ENCODE measurements around the gene RIT2.
A peak's percentile ranks its signal among the peaks of the same experiment; 100 is the strongest.
"Not testable (repeated sequence)": the region's sequence is repeated elsewhere in the genome, so short reads cannot be mapped to it uniquely, and the experiment has no call there.

The RIT2 gene

DNA sequence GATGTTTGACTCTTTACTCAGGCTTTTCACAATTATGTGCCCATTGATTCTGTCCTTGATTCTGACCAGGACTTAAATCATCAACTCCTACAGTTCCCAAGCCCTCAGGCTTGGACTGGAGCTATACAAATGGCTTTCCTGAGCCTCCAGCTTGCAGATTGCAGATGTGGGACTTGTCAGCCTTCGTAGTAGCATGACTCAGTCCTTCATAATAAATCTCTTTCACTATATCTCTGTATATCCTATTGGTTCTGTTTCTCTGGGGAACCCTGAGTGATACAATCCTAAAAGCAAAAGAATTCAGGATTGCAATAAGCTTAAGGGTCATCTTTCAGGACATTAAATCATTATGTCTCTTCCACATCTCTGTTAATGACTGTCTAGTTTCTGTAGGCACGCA lies 356.6 kb downstream of the RIT2 start:
- DNase-seq (ENCODE audit: low read depth), result no peak

DNA sequence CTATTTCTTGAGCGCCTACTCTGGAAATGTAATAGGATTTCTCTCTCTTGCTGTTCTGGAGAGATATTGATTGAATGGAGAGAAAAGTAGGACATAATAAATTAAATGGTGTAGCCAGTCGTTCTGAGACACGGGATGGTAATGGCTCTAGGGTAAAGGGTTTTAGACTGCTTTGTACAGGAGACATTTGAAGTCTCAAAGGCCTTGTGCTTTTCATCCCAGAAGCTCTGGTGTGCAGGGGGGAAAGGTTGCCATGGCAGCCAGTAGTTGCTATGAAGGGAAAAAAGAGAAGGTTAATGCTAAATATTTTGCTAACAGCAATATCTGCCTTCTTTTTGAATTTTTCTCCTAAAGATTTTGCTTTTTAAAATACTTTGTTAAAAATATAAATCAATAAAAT lies 359.3 kb downstream of the RIT2 start:
- no peak for DNase-seq (ENCODE audit: low read depth)

DNA sequence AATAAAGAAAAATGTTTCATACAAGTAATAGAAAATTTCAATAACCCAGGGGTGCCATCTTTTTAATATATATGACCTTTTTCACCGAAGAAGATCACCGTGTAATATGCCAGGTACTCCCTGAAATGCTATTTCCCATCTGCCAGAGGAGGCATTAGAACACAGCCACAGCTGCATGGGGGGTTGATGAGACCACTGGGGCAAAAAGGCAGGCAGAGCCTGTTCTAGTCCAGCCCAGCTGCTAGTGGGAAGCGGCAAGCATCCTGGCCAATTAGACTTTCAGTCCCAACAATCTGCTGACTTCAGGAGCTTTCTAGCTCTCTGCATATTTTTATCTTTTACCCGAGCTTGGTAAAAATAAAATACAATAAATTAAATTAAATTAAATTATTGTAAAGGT lies 362.6 kb downstream of the RIT2 start:
- DNase-seq (ENCODE audit: low read depth), result no peak

DNA sequence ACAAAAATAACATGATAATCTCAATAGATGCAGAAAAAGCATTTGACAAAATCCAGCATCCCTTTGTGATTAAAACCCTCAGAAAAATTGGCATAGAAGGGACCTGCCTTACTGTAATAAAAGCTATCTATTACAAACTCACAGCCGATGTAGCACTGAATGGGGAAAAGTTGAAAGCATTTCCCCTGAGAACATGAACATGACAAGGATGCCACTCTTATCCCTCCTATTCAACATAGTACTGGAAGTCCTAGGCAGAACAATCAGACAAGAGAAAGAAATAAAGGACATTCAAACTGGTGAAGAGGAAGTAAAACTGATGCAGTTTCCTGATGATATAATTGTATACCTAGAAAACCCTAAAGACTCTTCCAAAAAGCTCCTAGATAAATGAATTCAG lies 368.7 kb downstream of the RIT2 start:
- no peak for DNase-seq (ENCODE audit: low read depth)

DNA sequence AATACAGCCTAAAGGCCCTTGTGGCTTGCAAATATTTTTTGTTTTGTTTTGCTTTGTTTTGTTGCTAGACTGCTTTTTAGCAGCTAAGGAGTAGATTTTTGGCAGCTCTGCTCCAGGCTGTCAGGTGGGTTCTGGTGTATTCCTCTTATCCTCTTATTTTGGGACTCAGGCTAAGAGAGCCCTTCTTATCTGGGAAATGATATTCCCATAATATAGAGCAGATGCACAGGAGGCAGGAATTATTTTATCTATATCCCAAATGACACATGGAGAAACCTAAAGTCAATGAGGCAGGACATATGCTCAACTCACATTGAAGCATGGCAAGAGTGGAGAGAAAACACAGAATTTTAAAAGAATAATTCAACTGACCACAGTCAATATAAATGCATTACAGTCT lies 369.6 kb downstream of the RIT2 start:
- no peak for DNase-seq (ENCODE audit: low read depth)

DNA sequence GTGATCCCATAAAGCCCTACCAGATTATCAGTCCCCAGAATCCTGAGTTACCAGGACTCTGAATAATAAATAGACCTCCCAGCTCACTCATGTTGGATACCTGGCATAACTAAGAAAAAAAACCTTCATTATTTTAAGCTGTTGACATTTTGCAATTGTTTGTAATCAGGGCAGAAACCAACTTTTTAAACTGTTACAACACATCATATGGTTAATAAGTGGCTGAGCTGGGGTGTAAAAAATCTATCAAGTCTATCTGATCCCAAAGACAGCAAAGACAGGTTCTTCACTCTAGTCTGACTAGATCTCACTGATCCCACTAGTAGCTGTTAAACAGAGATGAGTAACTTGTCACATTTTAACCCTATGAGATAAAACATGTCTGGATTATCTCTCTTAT lies 370.3 kb downstream of the RIT2 start:
- DNase-seq (ENCODE audit: low read depth), result no peak

DNA sequence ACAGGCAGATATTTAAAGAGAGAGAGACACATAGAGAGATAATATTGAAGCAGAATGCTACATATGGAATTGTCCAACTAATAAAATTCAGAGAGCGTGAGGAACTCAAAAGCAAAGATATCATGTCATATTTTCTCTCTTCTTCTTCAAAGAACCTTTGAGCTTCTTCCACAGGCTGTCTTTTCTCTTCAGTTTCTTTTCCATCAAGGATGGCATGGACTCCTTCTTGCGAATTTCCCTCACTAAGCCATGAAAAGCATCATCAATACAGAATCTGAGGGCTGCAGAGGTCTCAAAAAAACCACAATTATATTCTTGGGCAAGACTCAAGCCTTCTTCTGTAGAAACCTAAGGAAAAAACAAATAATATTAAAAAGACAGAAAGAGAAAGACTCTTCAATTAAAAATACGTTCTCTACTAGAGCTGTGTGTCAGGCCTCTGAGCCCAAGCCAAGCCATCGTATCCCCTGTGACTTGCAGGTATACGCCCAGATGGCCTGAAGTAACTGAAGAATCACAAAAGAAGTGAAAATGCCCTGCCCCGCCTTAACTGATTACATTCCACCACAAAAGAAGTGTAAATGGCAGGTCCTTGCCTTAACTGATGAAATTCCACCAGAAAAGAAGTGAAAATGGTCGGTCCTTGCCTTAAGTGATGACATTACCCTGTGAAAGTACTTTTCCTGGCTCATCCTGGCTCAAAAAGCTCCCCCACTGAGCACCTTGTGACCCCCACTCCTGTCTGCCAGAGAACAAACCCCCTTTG lies 371.9 kb downstream of the RIT2 start:
- DNase-seq (ENCODE audit: low read depth), result no peak

DNA sequence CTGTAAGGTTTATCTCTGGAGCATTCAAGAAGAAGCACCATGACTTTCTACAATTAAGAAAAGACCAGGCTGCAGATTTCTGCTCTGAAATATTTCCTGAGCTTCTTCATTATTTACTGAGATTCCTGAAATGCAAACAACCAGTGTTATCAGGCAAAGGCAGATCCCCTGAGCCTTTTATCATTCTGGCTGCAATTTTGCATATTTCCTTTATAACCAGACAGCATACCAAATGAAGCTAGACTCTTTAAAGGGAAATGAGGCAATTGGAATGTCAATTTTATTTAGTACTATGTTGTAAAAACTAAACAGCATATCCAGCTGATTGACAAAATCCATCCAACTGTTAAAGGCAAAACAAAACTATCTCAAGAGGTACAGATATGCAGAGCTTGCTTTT lies 372.5 kb downstream of the RIT2 start:
- peak; percentile 0 for DNase-seq (ENCODE audit: low read depth)

DNA sequence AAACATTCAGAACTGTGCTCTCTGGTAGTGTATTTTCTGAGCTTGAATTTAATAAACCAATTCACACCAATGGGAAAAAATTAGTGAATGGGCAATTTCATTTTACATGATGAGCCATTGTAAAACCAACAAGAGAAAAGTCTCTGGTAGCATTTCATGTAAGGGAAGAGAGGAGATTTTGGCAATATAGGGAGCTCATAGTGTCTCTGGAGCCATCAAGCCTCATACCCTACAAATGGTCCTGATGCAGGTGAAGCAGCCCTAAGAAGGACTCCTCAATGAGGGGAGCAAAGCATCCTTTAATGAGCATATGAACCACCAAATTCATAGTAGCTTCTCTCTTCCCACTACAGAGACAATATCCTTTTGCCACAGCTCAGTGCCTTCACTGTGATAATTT lies 373.0 kb downstream of the RIT2 start:
- DNase-seq (ENCODE audit: low read depth), result no peak

DNA sequence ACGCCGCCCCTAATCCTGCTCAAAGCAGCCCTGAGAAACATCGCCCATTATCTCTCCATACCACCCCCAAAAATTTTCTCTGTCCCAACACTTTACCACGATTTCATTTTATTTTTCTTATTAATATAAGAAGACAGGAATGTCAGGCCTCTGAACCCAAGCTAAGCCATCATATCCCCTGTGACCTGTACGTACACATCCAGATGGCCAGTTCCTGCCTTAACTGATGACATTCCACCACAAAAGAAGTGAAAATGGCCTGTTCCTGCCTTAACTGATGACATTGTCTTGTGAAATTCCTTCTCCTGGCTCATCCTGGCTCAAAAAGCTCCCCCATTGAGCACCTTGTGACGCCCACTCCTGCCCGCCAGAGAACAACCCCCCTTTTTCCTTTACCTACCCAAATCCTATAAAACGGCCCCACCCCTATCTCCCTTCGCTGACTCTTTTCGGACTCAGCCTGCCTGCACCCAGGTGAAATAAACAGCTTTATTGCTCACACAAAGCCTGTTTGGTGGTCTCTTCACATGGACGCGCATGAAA lies 373.6 kb downstream of the RIT2 start:
- not testable (repeated sequence) for DNase-seq (ENCODE audit: low read depth)

DNA sequence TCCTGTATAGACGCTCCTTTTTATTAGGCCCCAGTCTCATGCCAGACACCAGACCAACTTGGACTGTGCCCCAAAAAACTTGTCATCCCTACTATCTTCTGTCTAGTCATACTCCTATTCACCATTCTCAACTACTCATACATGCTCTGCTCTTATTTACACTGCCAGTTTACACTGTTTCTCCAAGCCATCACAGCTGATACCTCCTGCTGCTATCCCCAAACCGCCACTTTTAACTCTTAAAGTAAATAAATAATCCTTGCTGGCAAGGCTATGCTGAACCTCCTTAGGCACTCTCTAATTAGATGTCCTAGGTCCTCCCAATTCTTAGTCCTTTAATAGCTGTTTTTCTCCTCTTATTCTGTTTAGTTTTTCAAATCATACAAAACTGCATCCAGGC lies 374.2 kb downstream of the RIT2 start:
- DNase-seq (ENCODE audit: low read depth), result not testable (repeated sequence)

DNA sequence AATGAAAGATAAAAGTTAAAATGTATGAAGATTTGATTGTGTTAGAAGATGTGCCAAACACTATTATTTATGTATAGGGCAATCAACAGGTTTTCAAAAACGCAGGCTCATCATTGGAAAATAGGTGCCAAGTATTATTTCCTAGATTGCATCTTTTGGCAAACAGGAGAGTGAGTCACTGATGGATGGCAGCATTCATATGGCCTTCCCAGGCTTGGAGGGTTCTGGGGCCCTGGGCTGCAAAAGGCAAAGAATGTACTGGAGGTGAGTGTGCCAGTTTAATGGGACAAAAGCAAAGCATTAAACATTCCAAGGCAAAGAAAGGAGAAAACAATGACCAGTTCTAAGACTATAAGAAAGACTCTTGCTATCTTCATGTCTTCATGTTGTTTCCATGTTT lies 379.4 kb downstream of the RIT2 start:
- no peak for DNase-seq (ENCODE audit: low read depth)

DNA sequence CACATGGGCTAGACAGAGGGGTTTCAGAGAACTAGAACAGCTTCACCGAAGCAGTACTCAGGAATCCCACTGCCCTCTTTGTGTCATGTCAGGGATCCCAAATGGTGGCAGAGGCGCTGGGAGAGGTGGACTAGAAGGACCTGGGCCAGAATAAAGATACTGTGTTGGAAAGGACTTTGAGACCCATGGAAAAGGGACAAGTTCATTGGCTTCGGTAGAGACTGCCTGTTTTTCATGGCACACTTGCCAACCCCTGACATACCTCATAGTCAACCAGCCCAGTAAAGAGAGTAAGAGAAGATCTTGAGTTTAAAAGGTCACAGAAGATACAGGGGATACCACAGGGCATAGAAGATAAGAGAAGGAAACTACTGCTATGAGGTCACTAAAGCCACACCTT lies 381.0 kb downstream of the RIT2 start:
- no peak for DNase-seq (ENCODE audit: low read depth)

DNA sequence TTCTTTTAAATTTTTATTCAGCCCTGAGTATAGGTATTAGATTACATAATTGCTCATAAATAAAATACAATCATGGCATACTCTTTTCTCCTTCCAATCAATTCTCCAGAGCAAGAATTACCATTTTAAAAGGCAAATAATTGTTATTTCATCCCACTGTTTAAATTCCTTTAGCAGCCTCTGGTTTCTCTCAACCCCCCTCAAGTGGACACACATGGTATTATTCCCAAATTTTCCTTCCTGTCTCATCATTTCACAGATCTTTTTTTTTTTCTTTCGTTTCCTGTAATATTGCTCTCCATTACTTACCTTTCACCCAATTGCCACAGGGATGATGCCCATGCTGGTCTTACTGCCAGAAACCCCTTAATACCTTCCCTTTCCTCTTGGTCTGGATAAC lies 385.2 kb downstream of the RIT2 start:
- DNase-seq (ENCODE audit: low read depth), result peak; percentile 3

DNA sequence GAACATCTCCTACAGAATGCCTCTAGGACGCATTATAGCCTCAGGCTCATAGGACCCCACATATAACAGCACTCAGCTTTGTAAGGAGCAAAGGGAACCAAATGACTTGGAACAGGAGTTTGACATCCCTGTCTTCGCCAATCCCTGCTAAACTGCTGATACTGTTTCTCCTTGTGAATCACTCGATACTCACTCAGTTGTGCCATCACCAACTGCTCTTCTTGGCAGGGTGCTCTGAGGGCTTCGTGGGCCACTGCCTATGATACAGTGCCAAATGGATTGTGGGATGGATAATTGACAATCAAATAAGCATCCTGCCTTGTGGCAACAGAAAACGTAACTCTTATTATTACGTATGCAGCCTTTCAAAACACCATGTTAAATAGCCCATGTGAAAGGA lies 396.3 kb downstream of the RIT2 start:
- DNase-seq (ENCODE audit: low read depth), result no peak

DNA sequence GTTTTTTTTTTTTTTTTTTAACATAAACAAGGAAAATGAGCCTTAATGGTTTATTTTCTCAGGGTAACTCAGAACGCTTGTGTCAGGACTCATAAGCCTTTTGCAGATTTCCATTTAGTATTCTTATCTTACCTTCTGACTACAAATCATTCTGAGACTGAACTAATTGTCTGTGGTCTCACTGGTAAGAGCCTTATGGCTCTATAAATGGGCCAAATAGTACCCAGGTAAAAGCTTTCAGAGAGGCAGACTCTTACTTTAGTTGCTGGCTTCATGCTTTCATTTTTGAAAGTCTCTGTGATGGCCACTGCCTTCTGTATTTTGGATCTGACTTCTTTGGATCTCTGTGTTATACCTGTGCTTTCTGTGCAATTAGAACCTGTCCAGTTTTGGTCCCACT lies 403.4 kb downstream of the RIT2 start:
- DNase-seq (ENCODE audit: low read depth), result no peak

DNA sequence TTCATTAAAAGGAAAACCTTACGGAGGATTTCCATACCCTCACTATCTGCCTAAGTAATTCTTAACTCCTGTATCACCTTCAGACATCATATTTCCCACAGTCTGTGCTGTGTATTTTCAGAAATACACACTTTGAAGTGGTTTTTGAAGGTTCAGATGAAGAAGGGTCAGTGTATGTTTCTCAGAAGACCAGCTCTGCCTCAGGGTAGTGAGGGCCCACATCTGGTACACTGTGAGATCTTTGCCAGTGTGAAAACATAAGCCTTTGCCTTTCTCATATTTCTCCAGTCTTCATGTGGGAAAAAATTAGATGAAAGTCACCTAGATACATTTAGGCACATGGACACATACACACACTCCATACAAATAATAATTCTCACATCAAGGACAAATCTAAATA lies 408.4 kb downstream of the RIT2 start:
- DNase-seq (ENCODE audit: low read depth), result no peak

DNA sequence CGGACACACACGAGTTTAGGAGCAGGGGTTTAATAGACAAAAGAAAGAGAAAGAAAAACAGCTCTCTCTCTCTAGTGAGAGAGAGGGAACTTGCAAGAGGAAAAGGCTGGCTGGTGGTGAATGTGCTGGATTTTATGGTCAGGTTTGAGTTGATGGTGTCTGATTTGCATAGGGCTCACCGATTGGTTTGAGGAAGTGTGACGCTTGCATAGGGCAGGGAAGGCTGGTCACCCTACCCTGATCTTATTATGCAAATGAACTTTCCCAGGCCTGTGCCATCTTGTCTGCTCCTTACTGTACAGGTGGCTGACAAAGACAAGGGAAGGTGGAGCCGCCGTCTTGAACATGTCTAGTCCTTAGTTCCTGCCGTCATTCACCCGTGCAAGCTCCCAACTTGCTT lies 408.9 kb downstream of the RIT2 start:
- DNase-seq (ENCODE audit: low read depth), result peak; percentile 6

DNA sequence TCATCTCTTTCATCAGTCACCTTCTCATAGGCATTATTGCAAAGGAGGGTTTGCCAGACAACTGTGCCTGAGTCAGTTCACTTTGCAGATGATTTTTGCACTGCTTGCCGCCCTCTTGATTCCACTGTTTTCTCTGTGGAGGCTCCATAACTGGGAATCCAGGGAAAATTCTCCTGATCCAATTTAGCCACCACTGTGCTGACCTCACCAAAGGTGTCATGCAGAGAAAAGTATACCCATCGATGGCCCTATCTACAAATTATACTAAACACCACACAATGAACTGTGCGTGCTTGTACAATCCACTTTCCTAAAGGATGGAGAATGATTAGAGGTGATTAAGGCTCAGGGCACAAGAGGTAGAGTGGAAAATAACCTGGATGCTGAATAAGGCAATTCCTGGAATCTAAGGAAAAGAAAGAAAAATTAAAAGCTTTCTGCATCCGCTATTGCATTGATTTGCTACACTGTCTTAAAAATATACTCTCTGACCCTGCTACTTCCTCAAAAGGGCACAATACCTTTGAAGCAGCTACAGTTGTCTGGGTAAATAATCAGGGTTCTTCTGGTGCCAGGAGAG lies 409.4 kb downstream of the RIT2 start:
- no peak for DNase-seq (ENCODE audit: low read depth)
